ENCODE data around the gene SYTL1.

DNA sequence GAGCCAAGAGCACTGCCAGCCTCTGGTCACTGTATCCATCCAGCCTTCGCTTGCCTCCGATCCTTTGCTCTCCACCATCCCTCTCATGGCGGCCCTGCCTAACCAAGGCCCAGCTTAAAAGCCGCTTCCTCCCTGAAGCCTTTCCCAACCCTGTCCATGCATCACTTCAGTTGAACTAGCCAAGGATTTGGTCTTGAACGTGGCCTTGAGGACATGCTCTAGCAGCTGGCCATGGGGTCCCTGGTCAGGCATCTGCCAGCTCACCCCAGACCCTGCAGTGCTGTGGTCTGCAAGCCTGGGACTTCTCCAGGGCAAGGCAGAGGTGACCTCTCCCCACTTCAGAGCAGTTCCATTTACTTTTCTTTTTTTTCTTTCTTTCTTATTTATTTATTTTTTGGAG is 5.1 kb upstream of the SYTL1 start:
- no peak for TF ChIP-seq EZH2 (IDR thresholded peaks at IDR 0.05; ENCODE audit: insufficient read depth, poor library complexity, severe bottlenecking)
- no peak for TF ChIP-seq EZH2phosphoT487 (IDR thresholded peaks at IDR 0.05; ENCODE audit: insufficient read depth, low read depth)

All from GM23248 (cell line).